ENCODE results near the gene EPB41.
"Not testable (repeated sequence)": the region's sequence is repeated elsewhere in the genome, so short reads cannot be mapped to it uniquely, and the experiment has no call there.

EPB41 gene

GRCh38 chr1:28927648-28928313 lies 13.4 kb downstream of the EPB41 start:
- no peak for DNase-seq (ENCODE audit: low read depth)

- no peak for DNase-seq (ENCODE audit: low read depth)
Measured at GRCh38 chr1:28928314-28928941, 14.1 kb downstream of the EPB41 start.

- no peak for DNase-seq (ENCODE audit: low read depth)
Measured at GRCh38 chr1:28933277-28933676, 18.9 kb downstream of the EPB41 start.

- DNase-seq (ENCODE audit: low read depth), result no peak
Measured at GRCh38 chr1:28933918-28934317, 19.5 kb downstream of the EPB41 start.

GRCh38 chr1:28934676-28935075 lies 20.3 kb downstream of the EPB41 start:
- no peak for DNase-seq (ENCODE audit: low read depth)

GRCh38 chr1:28935293-28935692 lies 20.9 kb downstream of the EPB41 start:
- DNase-seq (ENCODE audit: low read depth), result no peak

- no peak for DNase-seq (ENCODE audit: low read depth)
Measured at GRCh38 chr1:28936094-28936493, 21.7 kb downstream of the EPB41 start.

- DNase-seq (ENCODE audit: low read depth), result no peak
Measured at GRCh38 chr1:28936528-28936927, 22.2 kb downstream of the EPB41 start.

GRCh38 chr1:28943581-28943980 lies 29.2 kb downstream of the EPB41 start:
- DNase-seq (ENCODE audit: low read depth), result not testable (repeated sequence)

GRCh38 chr1:28950006-28950405 lies 35.6 kb downstream of the EPB41 start:
- DNase-seq (ENCODE audit: low read depth), result no peak

- no peak for DNase-seq (ENCODE audit: low read depth)
Measured at GRCh38 chr1:28950449-28950848, 36.1 kb downstream of the EPB41 start.

GRCh38 chr1:28954126-28954726 lies 39.9 kb downstream of the EPB41 start:
- no peak for DNase-seq (ENCODE audit: low read depth)

- DNase-seq (ENCODE audit: low read depth), result no peak
Measured at GRCh38 chr1:28956038-28956464, 41.7 kb downstream of the EPB41 start.

GRCh38 chr1:28962114-28962831 lies 47.9 kb downstream of the EPB41 start:
- not testable (repeated sequence) for DNase-seq (ENCODE audit: low read depth)

- no peak for DNase-seq (ENCODE audit: low read depth)
Measured at GRCh38 chr1:28965271-28965870, 51.0 kb downstream of the EPB41 start.

- no peak for DNase-seq (ENCODE audit: low read depth)
Measured at GRCh38 chr1:28966617-28967016, 52.2 kb downstream of the EPB41 start.

- DNase-seq (ENCODE audit: low read depth), result peak; percentile 79
Measured at GRCh38 chr1:28971980-28972771, 57.8 kb downstream of the EPB41 start.

- DNase-seq (ENCODE audit: low read depth), result no peak
Measured at GRCh38 chr1:28973596-28974421, 59.4 kb downstream of the EPB41 start.

- DNase-seq (ENCODE audit: low read depth), result no peak
Measured at GRCh38 chr1:28974432-28974831, 60.1 kb downstream of the EPB41 start.

GRCh38 chr1:28976248-28976647 lies 61.9 kb downstream of the EPB41 start:
- DNase-seq (ENCODE audit: low read depth), result no peak

GRCh38 chr1:28981210-28981609 lies 66.8 kb downstream of the EPB41 start:
- no peak for DNase-seq (ENCODE audit: low read depth)

All from HS-27A (cell line).